Trophoblast cell (in vitro differentiated cells and primary cell): ENCODE data around the gene MEF2A.

ENCODE experiments used
- DNase-seq, 2 donors: peaks; one replicate each; pipeline ENCODE4 v3.0.0-alpha.2; 2016
- H2AFZ ChIP-seq: 2 replicates; pipeline ENCODE4 v1.6.1; 2013; ENCODE audit warnings: low read length, moderate library complexity, mild to moderate bottlenecking; ENCODE audit not compliant: insufficient read depth, poor library complexity
- H2AK5ac ChIP-seq: 2 replicates; pipeline ENCODE4 v1.6.1; 2013; ENCODE audit warnings: mild to moderate bottlenecking, low read length
- H2BK120ac ChIP-seq: 2 replicates; pipeline ENCODE4 v1.6.1; 2013; ENCODE audit warnings: low read length, mild to moderate bottlenecking, moderate library complexity; ENCODE audit not compliant: insufficient read depth, poor library complexity
- H2BK12ac ChIP-seq: 2 replicates; pipeline ENCODE4 v1.6.1; 2013; ENCODE audit warnings: mild to moderate bottlenecking, low read length, moderate library complexity
- H2BK5ac ChIP-seq: 2 replicates; pipeline ENCODE4 v1.6.1; 2013; ENCODE audit warnings: low read length, low read depth, moderate library complexity, mild to moderate bottlenecking; ENCODE audit not compliant: poor library complexity
- H3K14ac ChIP-seq: 2 replicates; pipeline ENCODE4 v1.6.1; 2013; ENCODE audit warnings: mild to moderate bottlenecking, low read length
- H3K18ac ChIP-seq: 2 replicates; pipeline ENCODE4 v1.6.1; 2013; ENCODE audit warnings: mild to moderate bottlenecking, low read length
- H3K23ac ChIP-seq: 2 replicates; pipeline ENCODE4 v1.6.1; 2013; ENCODE audit warnings: low read length
- H3K27ac ChIP-seq: 2 replicates; pipeline ENCODE4 v1.5.1; 2013; ENCODE audit warnings: low read depth, mild to moderate bottlenecking, inconsistent platforms, low read length, moderate library complexity
- H3K27me3 ChIP-seq: 2 replicates; pipeline ENCODE4 v1.6.1; 2013; ENCODE audit warnings: inconsistent platforms, mild to moderate bottlenecking, low read length, moderate library complexity; ENCODE audit not compliant: insufficient read depth
- H3K36me3 ChIP-seq, 2 experiments: 1 replicate in 1 of 2; 2 replicates in 1 of 2; pipeline ENCODE4 v1.6.1; 2013; ENCODE audit warnings: low read length in 2 of 2, mild to moderate bottlenecking in 2 of 2, moderate library complexity in 1 of 2; ENCODE audit not compliant: insufficient read depth in 2 of 2, control insufficient read depth in 1 of 2
- H3K4ac ChIP-seq: 2 replicates; pipeline ENCODE4 v1.6.1; 2013; ENCODE audit warnings: low read depth, mild to moderate bottlenecking, low read length, moderate library complexity
- H3K4me1 ChIP-seq, 2 experiments: 1 replicate in 1 of 2; 2 replicates in 1 of 2; pipeline ENCODE4 v1.6.1; 2013; ENCODE audit warnings: low read length in 2 of 2, mild to moderate bottlenecking in 2 of 2, moderate library complexity in 1 of 2; ENCODE audit not compliant: insufficient read depth in 2 of 2, control insufficient read depth in 1 of 2
- H3K4me2 ChIP-seq: 2 replicates; pipeline ENCODE4 v1.6.1; 2013; ENCODE audit warnings: inconsistent platforms, mild to moderate bottlenecking, low read length, moderate library complexity
- H3K4me3 ChIP-seq: 2 replicates; pipeline ENCODE4 v1.5.1; 2013; ENCODE audit warnings: mild to moderate bottlenecking, low read depth, low read length, inconsistent platforms
- H3K79me1 ChIP-seq: one replicate; pipeline ENCODE4 v1.6.1; 2013; ENCODE audit warnings: low read length
- H3K79me2 ChIP-seq: 2 replicates; pipeline ENCODE4 v1.6.1; 2013; ENCODE audit warnings: low read length, mild to moderate bottlenecking; ENCODE audit not compliant: control insufficient read depth, insufficient read depth, poor library complexity
- H3K9ac ChIP-seq: 2 replicates; pipeline ENCODE4 v1.6.1; 2013; ENCODE audit warnings: mild to moderate bottlenecking, low read length
- H3K9me3 ChIP-seq: 2 replicates; pipeline ENCODE4 v1.6.1; 2013; ENCODE audit warnings: low read depth, mild to moderate bottlenecking, control low read depth, inconsistent platforms, low read length; ENCODE audit not compliant: insufficient read depth
- H4K12ac ChIP-seq: 2 replicates; pipeline ENCODE4 v1.6.1; 2013; ENCODE audit warnings: low read depth, mild to moderate bottlenecking, low read length, moderate library complexity
- H4K8ac ChIP-seq: 2 replicates; pipeline ENCODE4 v1.6.1; 2013; ENCODE audit warnings: low read depth, mild to moderate bottlenecking, low read length, moderate library complexity
- H4K91ac ChIP-seq: one replicate; pipeline ENCODE4 v1.6.1; 2013; ENCODE audit warnings: low read depth, mild to moderate bottlenecking, low read length, moderate library complexity
- WGBS: extraction: QIAGEN DNeasy Blood & Tissue Kit; methylation state at CpG from one replicate; pipeline ENCODE4 v1.1.7; 2013; ENCODE audit warnings: missing lambda C conversion rate; ENCODE audit not compliant: insufficient read length, insufficient coverage; ENCODE audit errors: extremely low coverage; 5-methylcytosine and 5-hydroxymethylcytosine counted together

The MEF2A gene

GRCh38 chr15:99719096-99719541, 153.3 kb downstream of the MEF2A start:
- Histone ChIP-seq H3K79me1 (no peaks in the 10 kb centered on the region), H3K9ac (no peak overlapping the region), H3K9me3 (peaks cover 1% of the 10 kb centered on the region), H4K91ac (no peak overlapping the region), H3K27me3 (no peaks in the 10 kb centered on the region), H3K4me3 (no peak overlapping the region), H2AK5ac (no peak overlapping the region), H3K18ac (no peak overlapping the region), H3K23ac (no peak overlapping the region), H3K36me3 (no peaks in the 10 kb centered on the region), H4K8ac (no peak overlapping the region), H2BK120ac (no peak overlapping the region), H2BK12ac (no peak overlapping the region), H2BK5ac (no peak overlapping the region), H2AFZ (no peak overlapping the region), H3K4ac (no peak overlapping the region), H4K12ac (no peak overlapping the region), H3K14ac (no peak overlapping the region), H3K4me2 (no peak overlapping the region), H3K79me2 (no peaks in the 10 kb centered on the region), H3K4me1 (no peaks in the 10 kb centered on the region), H3K27ac (no peak overlapping the region)
- no CpG with 5 or more reads among the region's 5 CpGs for WGBS
- DNase-seq, result no peak

- Histone ChIP-seq H2AFZ (no peak overlapping the region), H3K36me3 (no peaks in the 10 kb centered on the region), H4K12ac (no peak overlapping the region), H3K9ac (no peak overlapping the region), H4K91ac (no peak overlapping the region), H3K4me2 (no peak overlapping the region), H3K14ac (no peak overlapping the region), H3K4me1 (no peaks in the 10 kb centered on the region), H2BK5ac (no peak overlapping the region), H2BK120ac (no peak overlapping the region), H3K9me3 (peaks cover 9% of the 10 kb centered on the region), H3K4ac (no peak overlapping the region), H4K8ac (no peak overlapping the region), H3K18ac (no peak overlapping the region), H3K23ac (no peak overlapping the region), H2BK12ac (no peak overlapping the region), H3K79me1 (no peaks in the 10 kb centered on the region), H2AK5ac (no peak overlapping the region), H3K4me3 (no peak overlapping the region), H3K79me2 (no peaks in the 10 kb centered on the region), H3K27me3 (no peaks in the 10 kb centered on the region), H3K27ac (no peak overlapping the region)
- peak in 1 of 2 donors; percentile 55 for DNase-seq
- no CpG with 5 or more reads among the region's 7 CpGs for WGBS
Measured at GRCh38 chr15:99720533-99720932, 154.7 kb downstream of the MEF2A start.

- no peaks in the 10 kb centered on the region for H3K79me1 ChIP-seq
- no peaks in the 10 kb centered on the region for H3K79me2 ChIP-seq
- no peak overlapping the region for H3K4me3 ChIP-seq
- H2AK5ac ChIP-seq, result no peak overlapping the region
- DNase-seq, result no peak
- H4K8ac ChIP-seq, result no peak overlapping the region
- H3K4ac ChIP-seq, result no peak overlapping the region
- no peak overlapping the region for H3K18ac ChIP-seq
- H3K14ac ChIP-seq, result no peak overlapping the region
- H2AFZ ChIP-seq, result no peak overlapping the region
- no peaks in the 10 kb centered on the region for H3K27me3 ChIP-seq
- no peak overlapping the region for H4K91ac ChIP-seq
- H3K36me3 ChIP-seq, result no peaks in the 10 kb centered on the region
- no peak overlapping the region for H3K23ac ChIP-seq
- WGBS, result no CpG with 5 or more reads among the region's 3 CpGs
- no peak overlapping the region for H4K12ac ChIP-seq
- H3K9ac ChIP-seq, result no peak overlapping the region
- no peak overlapping the region for H2BK5ac ChIP-seq
- no peaks in the 10 kb centered on the region for H3K4me1 ChIP-seq
- H3K4me2 ChIP-seq, result no peak overlapping the region
- H2BK12ac ChIP-seq, result no peak overlapping the region
- H3K27ac ChIP-seq, result no peak overlapping the region
- H2BK120ac ChIP-seq, result no peak overlapping the region
- H3K9me3 ChIP-seq, result peaks cover 12% of the 10 kb centered on the region
Measured at GRCh38 chr15:99721104-99721778, 155.5 kb downstream of the MEF2A start.

DNA sequence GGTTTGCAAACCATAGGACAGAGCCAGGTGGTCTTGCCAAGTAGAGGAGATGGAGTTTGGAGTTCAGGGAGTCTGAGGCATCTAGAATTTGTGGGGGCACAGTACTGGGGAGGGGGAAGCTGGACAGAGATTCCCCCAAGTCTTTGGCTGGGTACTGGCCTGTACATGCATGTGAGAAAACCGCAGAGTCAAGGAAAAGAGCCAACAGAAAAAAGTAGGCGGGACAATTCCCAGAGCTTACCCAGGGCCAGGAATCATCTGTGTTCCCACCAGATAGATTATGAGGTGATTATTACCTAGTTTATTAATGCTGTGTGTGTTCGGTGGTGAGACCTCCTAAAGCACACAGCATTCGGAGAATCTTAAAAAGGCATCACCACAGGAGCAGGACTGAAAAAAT, 156.1 kb downstream of the MEF2A start:
- Histone ChIP-seq H3K27ac (no peak overlapping the region), H3K4me3 (no peak overlapping the region), H2BK120ac (no peak overlapping the region), H3K9me3 (peaks cover 14% of the 10 kb centered on the region), H3K23ac (no peak overlapping the region), H3K14ac (no peak overlapping the region), H3K9ac (no peak overlapping the region), H2BK5ac (no peak overlapping the region), H3K79me1 (no peaks in the 10 kb centered on the region), H3K4me2 (no peak overlapping the region), H3K18ac (no peak overlapping the region), H3K27me3 (no peaks in the 10 kb centered on the region), H3K4me1 (no peaks in the 10 kb centered on the region), H4K8ac (no peak overlapping the region), H2AFZ (no peak overlapping the region), H3K79me2 (no peaks in the 10 kb centered on the region), H2BK12ac (no peak overlapping the region), H3K4ac (no peak overlapping the region), H4K91ac (no peak overlapping the region), H2AK5ac (no peak overlapping the region), H3K36me3 (no peaks in the 10 kb centered on the region), H4K12ac (no peak overlapping the region)
- no CpG with 5 or more reads among the region's 4 CpGs for WGBS
- no peak for DNase-seq
